Stimulated activated CD4-positive, alpha-beta T cell treated with anti-CD3 and anti-CD28 coated beads, Interleukin-1b, Interleukin-23, amount 100 ng/mL, for 24 hours (primary cell): ENCODE measurements around the gene C14orf39.

Source experiments
- DNase-seq, 4 experiments: peaks; one replicate each; pipeline ENCODE4 v3.0.0-alpha.2; 2020; ENCODE audit warnings: low read depth in 4 of 4, low spot score in 1 of 4

Gene C14orf39

DNA sequence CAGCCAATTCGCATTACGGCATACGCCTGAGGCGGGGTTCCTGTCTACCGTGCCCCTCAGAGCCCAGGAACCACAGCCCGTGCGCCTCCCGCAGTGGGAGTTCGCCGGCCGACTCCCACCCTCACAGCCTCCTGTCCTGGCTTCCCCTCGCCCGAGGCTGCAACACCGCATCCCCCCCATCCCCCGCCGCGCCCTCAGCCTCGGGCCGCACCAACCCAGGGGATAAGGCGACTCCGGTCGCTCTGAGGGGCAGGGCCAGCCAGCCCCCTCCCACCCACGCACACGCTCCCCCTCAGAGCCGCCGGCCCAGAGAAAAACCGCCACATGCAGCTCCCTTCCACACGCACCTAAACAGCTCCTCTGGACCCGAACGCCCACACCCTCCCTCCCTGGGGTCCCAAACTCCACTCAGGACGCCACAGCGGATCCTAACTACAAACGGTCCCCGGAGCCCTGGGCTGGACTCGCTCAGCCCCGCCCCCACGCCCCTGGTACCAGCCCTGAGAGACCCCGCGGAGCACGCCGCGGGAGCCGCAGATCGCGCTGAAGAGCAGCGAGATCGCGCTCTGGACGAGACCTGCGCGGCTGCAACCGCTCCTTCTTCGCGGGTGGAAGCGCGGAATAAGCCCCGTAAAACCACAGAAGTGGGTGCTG, at the start of gene C14orf39:
Gene C14orf39, minus strand, starts transcription at position 466 of the 654 bp plus-strand sequence. CDS start 985 bp downstream, outside the sequence.
- DNase-seq: no peak

DNA sequence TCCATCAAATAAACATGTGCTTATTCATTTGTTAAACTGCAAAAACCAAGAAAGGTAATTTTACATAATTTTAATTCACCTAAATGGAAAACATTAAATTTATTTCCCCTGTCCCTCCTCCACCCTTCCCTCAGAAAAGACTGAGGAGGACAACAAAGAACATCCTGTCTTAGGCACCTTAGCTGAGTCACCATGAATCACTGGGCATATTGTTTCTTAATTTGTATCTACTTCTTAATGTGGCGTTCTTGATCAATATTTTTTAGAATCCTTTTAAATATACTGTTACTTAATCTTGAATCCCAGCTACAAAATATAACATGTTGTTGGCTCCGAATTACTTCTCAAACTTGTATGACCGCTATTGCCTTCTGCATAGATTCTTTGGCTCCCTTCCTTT, 46.6 kb upstream of the C14orf39 start:
- DNase-seq: no peak

DNA sequence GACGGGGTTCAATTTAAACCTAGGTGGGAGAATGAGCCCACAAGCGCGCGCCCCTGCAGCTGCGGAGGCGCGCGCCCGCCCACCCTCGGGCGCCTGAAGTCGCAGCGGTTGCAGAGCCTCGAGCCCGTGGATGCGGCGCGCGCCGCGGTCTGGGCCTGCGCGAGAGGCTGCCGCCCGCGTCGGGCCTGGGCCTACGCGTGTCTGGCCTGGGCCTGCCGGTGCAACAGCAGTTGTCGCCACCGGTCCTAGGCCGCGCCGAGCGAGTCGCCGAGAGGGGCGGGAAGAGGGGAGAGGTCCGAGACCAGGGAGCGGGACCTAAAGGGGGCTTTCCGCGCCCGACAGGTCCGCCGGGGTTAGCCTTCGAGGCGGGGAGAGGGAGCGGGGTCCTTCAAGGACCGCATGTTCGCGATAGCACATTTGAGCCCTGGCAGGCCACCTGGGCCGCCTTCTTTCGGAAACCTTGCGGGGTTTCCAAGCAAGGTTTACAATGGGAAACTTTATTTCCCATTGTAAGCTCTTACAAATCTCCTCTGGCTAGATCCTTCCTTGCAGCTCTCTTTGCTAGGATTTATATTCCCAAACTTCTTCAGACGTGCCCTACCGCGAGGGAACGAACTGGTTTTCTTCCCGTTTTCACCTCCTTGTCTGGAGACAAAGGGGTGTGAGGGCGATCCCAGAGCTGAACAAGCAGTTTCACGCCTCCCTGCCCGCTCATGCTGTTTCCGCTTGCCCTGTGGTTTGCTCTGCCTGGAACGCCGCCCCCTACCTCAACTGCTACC, 29.8 kb upstream of the C14orf39 start:
- no peak for DNase-seq

GRCh38 chr14:60514741-60515491, 29.1 kb upstream of the C14orf39 start:
- DNase-seq: peak in 1 of 4 experiments; percentile 11

GRCh38 chr14:60514378-60514740, 28.5 kb upstream of the C14orf39 start:
- DNase-seq: no peak

GRCh38 chr14:60512973-60513571, 27.2 kb upstream of the C14orf39 start:
- DNase-seq: no peak

DNA sequence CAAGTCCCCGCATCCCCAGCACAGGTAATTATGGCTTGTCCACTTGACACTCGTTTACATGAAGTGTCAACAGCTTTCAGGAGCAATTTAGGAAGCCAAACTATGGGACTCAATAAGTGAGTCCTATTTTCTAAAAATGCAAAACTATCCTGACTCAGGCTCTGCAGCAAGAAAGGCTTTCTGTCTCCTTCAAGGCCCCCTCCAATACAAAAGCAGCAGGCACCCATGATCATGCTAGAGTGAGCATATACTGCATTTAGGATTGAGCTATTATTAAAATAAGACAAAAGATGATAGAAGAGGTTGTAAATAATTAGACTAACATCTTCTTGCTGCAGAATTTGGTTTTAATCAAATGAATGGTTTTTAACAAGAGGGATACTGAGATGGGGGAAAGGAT, 26.3 kb upstream of the C14orf39 start:
- no peak for DNase-seq

DNA sequence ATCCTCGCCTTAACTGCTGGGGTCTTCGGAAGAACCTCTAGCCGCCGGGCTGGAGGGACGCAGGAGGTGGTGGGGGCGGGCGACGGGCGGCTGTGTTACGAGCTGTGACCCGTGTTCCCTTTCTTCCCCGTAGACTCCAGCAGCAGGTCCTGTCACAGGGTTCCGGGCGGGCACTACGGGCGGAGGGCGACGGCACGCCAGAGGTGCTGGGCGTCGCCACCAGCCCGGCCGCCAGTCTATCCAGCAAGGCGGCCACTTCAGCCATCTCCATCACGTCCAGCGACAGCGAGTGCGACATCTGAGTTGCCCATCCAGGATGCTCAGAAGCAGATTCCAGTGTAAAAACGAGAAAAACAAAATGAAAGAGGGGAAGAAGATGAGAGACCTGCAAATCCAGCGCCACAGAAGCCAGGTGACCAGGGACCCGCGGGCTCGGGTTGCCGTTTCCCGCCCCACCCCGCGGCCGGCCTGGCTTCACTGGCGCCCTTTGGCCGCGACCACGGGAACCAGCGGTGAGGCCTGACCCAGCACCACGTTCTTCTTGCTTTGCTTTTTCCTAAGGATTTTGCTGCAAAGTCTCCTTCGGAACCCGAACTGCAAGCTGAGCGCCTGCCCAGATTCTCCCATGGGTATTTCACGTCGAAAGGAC, 25.2 kb upstream of the C14orf39 start:
- DNase-seq: no peak

DNA sequence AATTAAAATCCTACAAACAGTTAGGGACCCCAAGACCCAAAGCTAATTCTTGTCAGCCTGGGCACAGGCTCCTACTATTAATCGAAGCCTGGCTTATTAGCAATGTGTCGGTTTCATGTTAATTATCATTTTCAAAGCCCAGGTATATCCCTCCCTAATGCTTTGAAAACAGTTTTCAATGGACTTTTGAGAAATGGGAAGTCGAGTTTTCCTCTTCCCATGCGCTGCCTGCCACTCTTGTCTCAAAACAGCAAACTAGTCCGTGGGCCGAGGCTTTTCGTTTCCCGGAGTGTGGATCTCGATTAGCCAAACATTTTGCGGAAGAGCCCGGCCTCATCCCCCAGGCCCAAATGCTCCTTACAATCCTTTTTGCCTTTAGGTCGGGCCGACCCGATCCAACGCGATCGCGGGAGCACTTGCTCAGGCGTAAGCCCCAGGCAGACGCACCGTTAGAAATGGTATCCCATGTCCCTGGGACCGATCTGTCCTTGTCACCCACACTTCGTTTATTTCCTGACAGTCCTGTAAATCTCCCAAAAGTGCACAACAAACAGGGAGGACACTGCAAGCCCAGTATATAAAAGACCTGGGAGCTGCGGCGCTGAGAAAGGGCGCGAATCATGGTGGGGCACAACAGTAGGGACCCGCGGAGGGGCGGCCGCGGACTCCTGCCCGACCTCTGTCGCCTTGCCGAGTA, 24.5 kb upstream of the C14orf39 start:
- no peak for DNase-seq

GRCh38 chr14:60509438-60510253, 23.8 kb upstream of the C14orf39 start:
- no peak for DNase-seq

GRCh38 chr14:60508707-60509437, 23.0 kb upstream of the C14orf39 start, which contains the start of gene SIX6:
TSS of gene SIX6 (plus strand) at chr14:60509146. CDS start at chr14:60509399, 253 bp downstream.
- no peak for DNase-seq

DNA sequence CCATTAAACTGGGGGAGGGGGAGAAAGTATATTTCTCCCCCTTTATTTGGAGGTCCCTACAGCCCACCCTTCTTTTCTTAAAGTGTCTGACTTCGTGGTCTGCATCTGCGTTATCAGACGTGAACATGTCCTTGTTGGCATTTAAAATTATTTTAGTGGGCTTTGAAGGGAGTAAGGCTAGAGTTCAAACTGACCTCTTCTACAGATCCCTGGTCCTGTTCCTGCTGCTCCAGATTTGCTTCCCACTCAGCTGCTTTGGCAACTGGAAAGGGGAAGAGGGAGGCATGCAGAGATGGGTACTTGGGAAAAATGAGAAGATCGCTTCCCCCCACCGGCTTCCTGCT, 22.5 kb upstream of the C14orf39 start:
- no peak for DNase-seq

DNA sequence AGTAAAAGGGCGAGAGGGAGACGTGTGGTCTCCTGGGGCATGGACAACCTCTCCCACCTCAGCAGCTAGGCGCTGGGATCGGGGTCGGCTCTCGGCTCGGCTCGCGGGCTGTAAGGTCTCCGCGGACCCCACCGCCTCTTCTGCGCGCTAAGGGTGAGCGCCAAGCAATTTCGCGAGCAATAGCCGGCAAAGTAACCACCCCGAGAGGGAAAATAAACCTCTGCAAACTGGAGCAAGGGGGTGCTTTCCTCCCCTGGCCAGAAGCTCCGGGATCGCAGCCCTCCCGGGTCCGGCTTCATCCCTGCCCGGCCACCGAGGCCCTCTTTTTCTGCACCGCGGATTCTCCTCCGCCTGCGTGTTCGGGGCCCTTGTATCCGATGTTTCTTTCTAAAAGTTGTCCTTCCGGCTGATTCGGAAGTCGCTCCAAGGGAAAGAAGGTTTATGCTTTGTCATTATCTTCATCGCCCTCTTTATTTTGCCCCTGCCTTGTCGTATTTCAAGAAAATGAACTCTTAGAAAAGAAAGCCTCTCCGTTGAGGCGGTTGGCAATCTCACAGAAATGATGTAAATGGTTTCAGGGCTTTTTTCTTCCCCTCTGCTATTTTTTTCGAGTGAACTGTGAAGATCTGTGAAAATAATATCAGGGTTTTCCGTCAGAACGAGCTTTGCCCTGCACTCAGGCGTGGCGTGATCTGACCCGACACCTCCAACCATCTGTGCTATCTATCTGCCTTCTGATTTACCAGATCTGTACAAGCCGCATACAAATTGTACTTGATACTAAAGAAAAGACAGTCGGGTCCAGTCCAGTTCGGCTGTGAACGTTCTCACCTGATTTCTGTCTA, 21.3 kb upstream of the C14orf39 start:
- DNase-seq: no peak

- no peak for DNase-seq
Measured at GRCh38 chr14:60506462-60506984, 20.7 kb upstream of the C14orf39 start.

- DNase-seq: no peak
Measured at GRCh38 chr14:60506010-60506409, 20.1 kb upstream of the C14orf39 start.

DNA sequence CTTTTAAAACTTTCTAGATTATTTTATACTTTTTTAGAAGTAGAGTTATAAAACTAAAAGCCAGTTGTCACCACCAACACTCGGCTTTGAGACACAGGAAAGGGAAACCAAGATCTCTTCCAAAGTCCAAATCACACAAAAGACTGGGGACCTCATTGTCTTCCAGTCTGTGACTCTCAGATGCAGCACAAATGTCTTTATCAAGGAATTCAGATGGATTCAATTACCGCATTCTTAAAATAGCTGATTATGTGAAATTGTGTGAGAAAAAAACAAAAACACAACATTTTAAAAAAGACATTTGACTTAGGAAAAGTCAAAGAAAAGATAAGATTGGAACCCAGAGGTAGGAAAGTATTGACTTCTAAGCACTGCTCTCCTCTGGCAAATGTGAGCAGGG, 19.6 kb upstream of the C14orf39 start:
- DNase-seq: no peak

DNA sequence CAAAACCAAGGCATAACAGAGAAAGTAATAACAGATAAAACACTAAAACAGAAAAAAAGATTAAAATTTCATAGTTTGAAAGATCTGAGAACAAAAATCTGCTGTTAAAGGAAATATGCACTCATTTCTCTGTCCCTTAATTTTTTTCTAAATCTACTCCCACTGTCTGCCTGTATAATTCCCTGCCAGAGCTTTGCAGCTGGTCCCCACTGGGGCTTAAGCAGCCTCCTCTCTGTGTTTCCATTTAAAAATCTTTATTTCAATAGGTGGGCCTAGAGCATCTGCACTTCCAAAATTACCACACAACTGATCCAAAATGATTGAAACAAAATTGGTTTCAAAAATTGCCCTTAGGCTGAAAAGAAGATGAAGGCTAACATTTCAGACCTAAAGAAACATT, 16.7 kb upstream of the C14orf39 start:
- no peak for DNase-seq

DNA sequence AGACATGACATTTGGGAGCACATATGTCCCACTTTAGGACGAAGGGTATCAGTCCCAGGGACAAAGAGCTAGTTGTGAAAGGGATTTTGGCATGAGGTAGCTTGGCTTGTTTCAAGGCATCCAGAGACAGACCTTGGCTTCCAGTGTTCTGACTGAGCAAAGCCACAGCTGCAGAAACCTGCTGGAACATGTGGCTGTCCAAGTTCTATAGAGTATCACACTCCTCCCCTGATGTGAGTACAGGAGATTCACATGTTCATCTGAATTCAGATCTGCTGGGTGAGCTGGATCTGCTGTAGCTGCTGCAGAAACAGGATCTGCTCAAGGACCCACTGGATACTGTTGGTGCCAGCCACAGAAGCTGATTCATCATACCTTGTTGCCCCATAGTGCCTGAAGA, 10.1 kb upstream of the C14orf39 start:
- no peak for DNase-seq
